Measurements from ENCODE around the gene WAS.

WAS gene

DNA sequence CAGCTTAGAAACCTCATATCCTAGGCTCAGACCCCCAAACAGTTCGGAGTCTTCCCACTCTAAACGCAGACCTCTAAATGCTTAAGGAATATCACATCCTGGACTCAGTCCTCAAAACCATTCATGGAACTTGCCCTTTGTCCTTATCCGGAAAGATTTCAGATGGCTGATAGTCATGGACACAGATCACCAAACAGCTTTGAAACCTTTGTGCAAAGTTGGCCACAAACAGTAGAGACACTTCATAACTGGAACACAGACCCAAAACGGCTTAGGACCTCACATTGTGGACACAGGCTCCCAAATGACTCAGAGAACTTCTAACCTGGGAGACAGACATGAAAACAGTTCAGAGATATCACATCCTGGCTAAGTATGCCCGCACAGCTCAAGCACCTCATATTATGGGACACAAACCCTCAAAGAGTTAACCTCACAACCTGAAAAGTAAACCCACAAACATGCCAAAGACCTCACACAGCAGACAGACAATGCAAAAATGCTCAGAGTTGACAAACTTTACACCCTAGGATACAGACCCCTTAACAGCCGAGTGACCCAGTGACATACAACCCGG is 28.4 kb downstream of the WAS start:
- ATAC-seq: no peak
- no peak for DNase-seq

DNA sequence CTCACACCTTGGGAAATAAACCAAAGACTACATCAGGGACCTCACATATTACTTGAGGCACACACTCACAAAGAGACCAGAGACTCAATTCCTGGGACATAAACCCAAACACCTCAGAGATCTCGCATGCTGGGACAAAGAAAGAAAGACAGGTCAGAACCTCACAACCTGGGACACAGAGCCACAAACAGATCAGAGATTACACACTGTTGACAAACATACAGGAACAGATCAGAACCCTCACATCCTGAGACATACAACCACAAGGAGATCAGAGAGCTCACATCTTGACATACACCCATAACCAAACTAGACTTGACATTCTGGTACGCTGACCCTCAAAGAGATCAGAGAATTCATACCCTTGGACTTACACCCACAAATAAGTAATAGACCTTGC is 30.2 kb downstream of the WAS start:
- DNase-seq (no peak), ATAC-seq (peak; percentile 7)

DNA sequence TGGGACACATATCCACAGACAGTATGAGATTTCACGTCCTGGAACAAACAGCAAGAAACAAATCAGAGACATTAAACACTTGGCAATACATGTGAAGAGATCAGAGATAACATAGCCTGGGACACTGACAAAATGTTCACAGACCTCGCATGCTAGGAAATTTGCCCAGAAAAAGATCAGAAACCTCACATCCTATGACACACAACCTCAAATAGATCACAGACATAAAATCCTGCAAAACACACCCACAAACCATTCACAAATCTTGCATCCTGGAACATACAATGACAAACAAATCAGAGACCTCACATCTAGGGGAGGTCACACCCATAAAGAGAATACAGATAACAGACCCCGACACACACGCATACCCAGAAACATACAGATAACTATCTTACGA is 31.0 kb downstream of the WAS start:
- no peak for ATAC-seq
- DNase-seq: no peak

DNA sequence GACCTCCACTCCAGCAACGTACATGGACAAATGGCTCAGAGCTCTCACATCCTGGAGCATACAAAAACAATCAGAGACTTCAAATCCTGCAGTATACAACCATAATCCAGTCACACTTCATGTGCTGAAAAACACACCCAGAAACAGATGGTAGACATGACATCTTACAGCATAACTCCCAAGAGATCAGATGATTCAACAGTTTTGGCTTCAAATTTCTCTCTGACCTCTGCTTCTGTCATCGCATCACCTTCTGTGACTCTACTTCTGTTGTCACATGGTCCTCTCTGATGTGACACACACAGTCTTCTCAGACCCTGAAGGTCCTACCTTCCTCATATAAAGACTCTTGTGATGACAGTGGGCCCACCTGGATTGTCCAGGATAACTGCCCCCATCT is 31.5 kb downstream of the WAS start:
- ATAC-seq (peak; percentile 19), DNase-seq (no peak)

GRCh38 chrX:48715876-48716502 is 32.4 kb downstream of the WAS start:
- DNase-seq (no peak), ATAC-seq (no peak)

GRCh38 chrX:48719958-48720357 is 36.4 kb downstream of the WAS start:
- DNase-seq (no peak), ATAC-seq (peak; percentile 54)

DNA sequence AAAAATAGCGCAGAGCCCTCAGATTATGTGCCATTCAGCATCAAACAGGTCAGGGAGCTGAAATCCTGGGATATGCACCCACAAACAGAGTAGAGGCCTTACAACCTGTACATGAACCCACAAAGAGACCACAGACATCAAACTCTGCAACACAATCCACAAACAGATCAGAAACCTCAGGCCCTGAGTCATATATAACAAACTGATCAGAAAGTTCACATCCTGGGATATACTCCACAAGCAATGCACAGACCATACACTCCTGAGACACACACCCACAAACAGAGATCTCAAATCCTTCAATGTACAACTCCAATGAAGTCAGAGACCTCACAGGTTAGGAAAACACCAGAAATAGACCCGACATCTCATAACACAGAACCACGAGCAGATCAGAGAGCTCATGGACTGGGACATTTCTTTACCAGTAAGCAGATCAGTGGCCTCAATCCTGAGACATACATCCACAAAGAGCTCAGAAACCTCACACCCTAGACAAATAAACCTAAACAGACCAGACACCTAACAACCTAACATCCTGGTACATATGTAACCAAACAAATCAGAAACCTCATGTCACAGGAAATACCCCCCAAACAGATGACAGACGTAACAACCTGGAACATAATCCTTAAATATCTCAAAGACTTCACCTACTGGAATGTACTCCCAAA is 37.1 kb downstream of the WAS start:
- DNase-seq: no peak

GRCh38 chrX:48721916-48722315 is 38.3 kb downstream of the WAS start:
- DNase-seq: no peak
- no peak for ATAC-seq

More for the DNA sequence above, 37.1 kb downstream of the WAS start:
- peak; percentile 77 for ATAC-seq

DNA sequence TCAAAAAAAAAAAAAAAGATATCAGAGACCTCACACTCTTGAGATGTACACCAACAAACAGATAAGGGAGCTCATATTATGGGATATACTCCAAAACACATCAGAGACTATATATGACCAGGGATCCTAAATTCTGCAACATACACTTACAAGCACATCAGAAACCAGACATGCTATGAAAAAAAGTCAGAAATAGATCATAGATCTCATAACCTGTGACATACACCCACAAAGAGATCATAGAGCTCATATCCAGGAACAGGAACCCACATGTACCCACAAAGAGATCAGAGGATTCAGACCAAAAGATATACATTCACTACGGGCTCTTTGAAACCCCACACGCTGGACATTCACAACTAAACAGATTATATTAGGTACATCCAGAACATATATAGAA is 43.0 kb downstream of the WAS start:
- no peak for DNase-seq
- no peak for ATAC-seq

- no peak for ATAC-seq
- no peak for DNase-seq
Measured at GRCh38 chrX:48728653-48729052, 45.1 kb downstream of the WAS start.

- DNase-seq (no peak), ATAC-seq (no peak)
Measured at GRCh38 chrX:48736303-48736702, 52.7 kb downstream of the WAS start.

DNA sequence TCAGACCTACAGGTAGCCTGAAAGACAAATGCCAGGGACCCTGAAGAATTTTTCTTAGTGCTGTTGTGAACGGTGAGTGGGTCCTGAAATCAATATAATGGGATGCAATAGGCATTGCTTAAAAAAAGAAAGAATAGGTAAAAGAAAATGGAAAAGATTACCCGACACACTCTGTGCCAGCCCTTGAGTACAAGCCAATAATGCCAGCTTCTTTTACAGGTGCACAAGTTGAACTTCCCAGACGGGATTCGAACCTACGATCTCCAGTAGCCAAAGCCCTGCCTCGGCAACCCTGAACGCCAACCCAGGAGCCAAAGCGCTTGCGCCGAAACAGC is 53.2 kb downstream of the WAS start:
- no peak for ATAC-seq
- DNase-seq: no peak

DNA sequence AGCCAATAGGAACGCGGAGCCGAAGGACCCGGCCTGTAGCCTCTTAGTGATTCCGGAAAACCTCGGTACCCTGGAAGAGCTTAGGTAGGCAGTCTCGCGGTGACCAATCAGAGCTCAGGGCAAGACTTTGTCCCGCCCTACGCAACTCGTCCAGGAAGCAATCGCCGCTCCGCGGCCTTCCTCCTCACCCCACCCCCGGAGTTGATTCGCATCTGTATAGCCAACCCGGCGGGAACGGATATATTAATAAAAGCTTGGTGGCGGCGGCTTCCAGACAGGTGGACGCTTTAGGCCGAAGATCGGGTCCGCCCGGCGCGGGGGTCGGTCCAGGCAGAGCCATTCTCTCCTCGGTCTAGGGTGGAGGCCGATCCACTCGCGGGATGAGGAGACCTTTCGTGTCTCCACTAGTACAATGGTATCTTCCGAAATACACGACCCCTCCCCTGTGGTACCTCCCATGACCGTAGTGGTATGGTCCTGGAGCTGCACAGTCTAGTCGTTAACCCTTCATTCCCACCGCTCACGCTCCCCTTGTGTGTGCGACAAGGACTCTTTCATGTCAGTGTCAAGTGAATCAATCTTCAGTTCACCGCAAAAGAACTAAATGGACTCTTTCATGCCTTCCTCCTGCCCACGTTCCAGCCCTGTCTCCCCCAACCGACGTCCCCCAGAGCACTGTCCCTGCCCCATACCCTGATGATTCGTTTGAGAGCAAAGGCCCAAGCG is 53.8 kb downstream of the WAS start:
- peak; percentile 81 for DNase-seq
- peak; percentile 99 for ATAC-seq

GRCh38 chrX:48737940-48738339 is 54.3 kb downstream of the WAS start:
- DNase-seq (no peak), ATAC-seq (no peak)
